GM12874 (cell line): ENCODE data around the gene MST1.

ENCODE experiments used
- CTCF ChIP-seq: IDR thresholded peaks from 2 replicates; pipeline ENCODE4 v1.5.1; 2011; ENCODE audit warnings: low read depth, mild to moderate bottlenecking, control low read depth, low read length, moderate library complexity; ENCODE audit not compliant: insufficient read depth

The MST1 gene

DNA sequence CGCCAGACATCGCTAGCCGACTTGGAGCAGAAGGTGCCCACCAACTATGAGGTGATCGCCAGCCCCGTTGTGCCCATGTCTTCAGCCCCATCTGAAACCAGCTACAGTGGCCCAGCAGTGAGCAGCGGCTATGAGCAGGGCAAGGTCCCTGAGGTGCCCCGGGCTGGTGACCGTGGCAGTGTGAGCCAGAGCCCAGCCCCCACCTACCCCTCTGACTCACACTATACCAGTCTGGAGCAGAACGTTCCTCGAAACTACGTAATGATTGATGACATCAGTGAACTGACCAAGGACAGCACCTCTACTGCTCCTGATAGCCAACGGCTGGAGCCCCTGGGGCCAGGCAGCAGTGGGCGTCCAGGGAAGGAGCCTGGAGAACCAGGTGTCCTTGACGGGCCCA is 28.0 kb downstream of the MST1 start:
- no peak for TF ChIP-seq CTCF

- no peak for TF ChIP-seq CTCF
These were observed 29.5 kb downstream of the MST1 start for GRCh38 chr3:49659756-49660155.

DNA sequence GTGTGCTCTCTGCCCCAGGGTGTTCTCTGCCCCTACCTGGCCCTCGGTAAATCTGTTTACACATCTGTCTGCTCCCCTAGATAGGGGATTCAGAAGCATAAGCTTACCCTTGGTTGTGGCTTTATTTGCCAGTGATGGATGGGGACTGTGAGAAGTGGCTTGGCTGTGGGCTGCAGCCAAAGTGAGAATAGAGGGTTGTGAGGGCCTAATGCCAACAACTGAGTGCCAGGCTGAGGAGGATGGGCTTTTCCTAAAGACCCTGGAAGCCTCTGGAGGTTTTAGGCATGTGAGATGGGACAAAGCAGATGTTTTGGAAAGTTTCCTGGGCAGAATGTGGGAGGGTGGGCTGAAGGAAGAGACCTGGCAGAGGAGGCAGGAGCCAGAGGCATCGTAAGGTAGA is 30.6 kb downstream of the MST1 start:
- TF ChIP-seq CTCF = no peak

DNA sequence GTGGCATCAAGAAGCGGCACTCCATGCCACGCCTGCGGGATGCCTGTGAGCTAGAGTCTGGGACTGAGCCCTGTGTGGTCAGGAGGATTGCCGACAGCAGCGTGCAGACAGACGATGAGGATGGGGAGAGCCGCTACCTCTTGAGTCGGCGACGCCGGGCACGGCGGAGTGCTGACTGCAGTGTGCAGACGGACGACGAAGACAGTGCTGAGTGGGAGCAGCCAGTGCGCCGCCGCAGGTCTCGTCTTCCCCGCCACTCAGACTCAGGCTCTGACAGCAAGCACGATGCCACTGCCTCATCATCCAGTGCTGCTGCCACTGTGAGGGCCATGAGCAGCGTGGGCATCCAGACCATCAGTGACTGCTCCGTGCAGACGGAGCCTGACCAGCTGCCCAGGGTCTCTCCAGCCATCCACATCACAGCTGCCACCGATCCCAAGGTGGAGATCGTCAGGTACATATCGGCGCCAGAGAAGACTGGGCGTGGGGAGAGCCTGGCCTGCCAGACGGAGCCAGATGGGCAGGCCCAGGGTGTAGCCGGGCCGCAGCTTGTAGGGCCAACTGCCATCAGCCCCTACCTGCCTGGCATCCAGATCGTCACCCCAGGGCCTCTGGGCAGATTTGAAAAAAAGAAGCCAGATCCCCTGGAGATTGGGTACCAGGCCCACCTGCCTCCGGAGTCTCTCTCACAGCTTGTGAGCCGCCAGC is 31.9 kb downstream of the MST1 start:
- no peak for TF ChIP-seq CTCF

DNA sequence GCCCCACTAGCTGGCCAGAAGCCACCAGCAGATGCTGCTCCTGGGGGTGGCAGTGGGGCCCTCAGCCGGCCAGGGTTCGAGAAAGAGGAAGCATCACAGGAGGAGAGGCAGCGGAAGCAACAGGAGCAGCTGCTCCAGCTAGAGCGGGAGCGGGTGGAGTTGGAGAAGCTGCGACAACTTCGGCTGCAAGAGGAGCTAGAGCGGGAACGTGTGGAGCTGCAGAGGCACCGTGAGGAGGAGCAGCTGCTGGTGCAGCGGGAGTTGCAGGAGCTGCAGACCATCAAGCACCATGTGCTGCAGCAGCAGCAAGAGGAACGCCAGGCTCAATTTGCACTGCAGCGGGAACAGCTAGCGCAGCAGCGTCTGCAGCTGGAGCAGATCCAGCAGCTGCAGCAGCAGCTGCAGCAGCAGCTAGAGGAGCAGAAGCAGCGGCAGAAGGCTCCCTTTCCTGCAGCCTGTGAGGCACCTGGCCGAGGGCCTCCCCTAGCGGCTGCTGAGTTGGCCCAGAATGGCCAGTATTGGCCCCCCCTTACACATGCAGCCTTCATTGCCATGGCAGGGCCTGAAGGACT is 32.6 kb downstream of the MST1 start:
- TF ChIP-seq CTCF = peak; percentile 24; the same call in 1 of the 2 replicates

DNA sequence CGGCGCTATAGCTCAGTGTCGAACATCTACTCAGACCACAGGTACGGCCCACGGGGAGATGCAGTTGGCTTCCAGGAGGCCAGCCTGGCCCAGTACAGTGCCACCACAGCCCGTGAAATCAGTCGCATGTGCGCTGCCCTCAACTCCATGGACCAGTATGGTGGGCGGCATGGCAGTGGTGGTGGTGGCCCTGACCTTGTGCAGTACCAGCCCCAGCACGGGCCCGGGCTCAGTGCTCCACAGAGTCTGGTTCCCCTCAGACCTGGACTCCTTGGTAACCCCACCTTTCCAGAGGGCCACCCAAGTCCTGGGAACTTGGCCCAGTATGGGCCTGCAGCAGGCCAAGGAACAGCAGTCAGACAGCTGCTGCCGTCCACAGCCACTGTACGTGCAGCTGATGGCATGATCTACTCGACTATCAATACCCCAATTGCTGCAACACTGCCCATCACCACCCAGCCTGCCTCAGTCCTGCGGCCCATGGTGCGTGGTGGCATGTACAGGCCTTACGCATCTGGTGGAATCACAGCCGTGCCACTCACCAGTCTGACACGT is 33.5 kb downstream of the MST1 start:
- TF ChIP-seq CTCF = no peak

- no peak for TF ChIP-seq CTCF
These were observed 34.2 kb downstream of the MST1 start for GRCh38 chr3:49654955-49655556.
